GM12878 (cell line): ENCODE data around the gene CNTNAP2. TPM values are rescaled to one million over a fixed set of nuclear protein-coding genes. Genes with fewer than 3 reads are reported as not detected.

Experiments used
- ATAC-seq: fragments of 200-7000 bp; cut with Tn5 transposase; 3 replicates; pipeline ENCODE4 v1.9.1; 2020; ENCODE audit warnings: mild to moderate bottlenecking, moderate library complexity
- BruUV-seq: library from RNA; stranded (reverse); fragments of 400-500 nt; replicated peaks from 2 replicates; lab custom pipeline; 2021; lab: Mats Ljungman, UMichigan
- CTCF ChIA-PET: fragments of 300-600 bp; sonication (Branson Sonifier 250); formaldehyde crosslinking; extraction: SDS; loops from one replicate; lab custom pipeline; 2021; ENCODE audit warnings: inconsistent platforms; lab: Yijun Ruan, JAX
- POLR2A ChIA-PET: fragments of 350-600 bp; formaldehyde crosslinking; extraction: SDS; loops from one replicate; lab custom pipeline; 2021; ENCODE audit warnings: inconsistent platforms; lab: Charles Lee
- RAD21 ChIA-PET: fragments of 300-600 bp; sonication (Branson Sonifier 250); formaldehyde crosslinking; loops from one replicate; lab custom pipeline; 2023; ENCODE audit warnings: antibody characterized with exemption; ENCODE audit not compliant: unreplicated experiment; lab: Charles Lee
- SMC1A ChIA-PET: fragments of 300-600 bp; sonication (Branson Sonifier 250); formaldehyde crosslinking; loops from one replicate; lab custom pipeline; 2023; ENCODE audit not compliant: unreplicated experiment, uncharacterized antibody; lab: Charles Lee
- DNase-seq: peaks from one replicate; pipeline ENCODE4 v3.0.0-alpha.2; 2011; ENCODE audit warnings: low read depth, low spot score
- FAIRE-seq: peaks from 3 replicates; lab custom pipeline; 2011; peaks lifted over from hg19 to GRCh38; lab: Jason Lieb, UNC
- H2AFZ ChIP-seq: 2 replicates; pipeline ENCODE4 v1.6.0; 2011; ENCODE audit warnings: low read depth, low read length, control low read depth; ENCODE audit not compliant: control insufficient read depth
- H3K27ac ChIP-seq: 2 replicates; pipeline ENCODE4 v1.5.1; 2011; ENCODE audit warnings: control low read depth; ENCODE audit not compliant: control insufficient read depth, insufficient read depth
- H3K27me3 ChIP-seq, 2 experiments: replicated peaks in 1 of 2; 2 replicates each; pipeline versions ENCODE4 v1.6.0 to v1.6.1; 2011; ENCODE audit warnings: low read length in 1 of 2; ENCODE audit not compliant: control insufficient read depth in 2 of 2, insufficient read depth in 2 of 2
- H3K36me3 ChIP-seq, 2 experiments: 2 replicates each; pipeline ENCODE4 v1.5.1; 2011; ENCODE audit warnings: low read length in 1 of 2; ENCODE audit not compliant: control insufficient read depth in 2 of 2, insufficient read depth in 2 of 2
- H3K4me1 ChIP-seq: 2 replicates; pipeline ENCODE4 v1.6.1; 2011; ENCODE audit warnings: mild to moderate bottlenecking, low read length, moderate library complexity, mixed read lengths; ENCODE audit not compliant: control insufficient read depth, insufficient read depth
- H3K4me2 ChIP-seq: 2 replicates; pipeline ENCODE4 v1.6.0; 2011; ENCODE audit warnings: control low read depth; ENCODE audit not compliant: control insufficient read depth, insufficient read depth
- H3K4me3 ChIP-seq: fragments of 200-600 bp; sonication (generic); 2 replicates; pipeline ENCODE4 v1.5.1; 2016
- H3K79me2 ChIP-seq: 2 replicates; pipeline ENCODE4 v1.6.0; 2011; ENCODE audit warnings: low read length; ENCODE audit not compliant: control insufficient read depth, insufficient read depth
- H3K9ac ChIP-seq: 2 replicates; pipeline ENCODE4 v1.8.0; 2011; ENCODE audit warnings: low read length, control low read depth, mixed read lengths; ENCODE audit not compliant: control insufficient read depth, insufficient read depth
- H3K9me3 ChIP-seq: replicated peaks from 3 replicates; pipeline ENCODE4 v1.5.1; 2011; ENCODE audit warnings: mild to moderate bottlenecking, low read length; ENCODE audit not compliant: control insufficient read depth, insufficient read depth
- H4K20me1 ChIP-seq: 2 replicates; pipeline ENCODE4 v1.6.0; 2011; ENCODE audit not compliant: control insufficient read depth, insufficient read depth
- CHD4 ChIP-seq: fragments of 200-600 bp; sonication (generic); IDR thresholded peaks from 2 replicates; pipeline ENCODE4 v1.6.1; 2016; ENCODE audit warnings: mild to moderate bottlenecking
- IKZF1 ChIP-seq: fragments of 450-650 bp; conservative IDR thresholded peaks from 2 replicates; pipeline ENCODE4 v1.6.1; 2017; ENCODE audit warnings: antibody characterized with exemption, mild to moderate bottlenecking
- IKZF2 ChIP-seq, 2 experiments: fragments of 450-650 bp; IDR thresholded peaks; 2 replicates each; pipeline ENCODE4 v1.6.1; 2017; ENCODE audit warnings: mild to moderate bottlenecking in 2 of 2, moderate library complexity in 2 of 2
- NFYB ChIP-seq: IDR thresholded peaks from 2 replicates; pipeline ENCODE4 v1.6.1; 2011; ENCODE audit warnings: low read depth, mild to moderate bottlenecking, low read length, improper control_type of control experiment, moderate library complexity; ENCODE audit not compliant: insufficient read depth
- POLR2AphosphoS2 ChIP-seq: IDR thresholded peaks from 2 replicates; pipeline ENCODE4 v1.6.1; 2011; ENCODE audit warnings: low read depth, mild to moderate bottlenecking, low read length, improper control_type of control experiment, moderate library complexity
- POLR2AphosphoS5 ChIP-seq: IDR thresholded peaks from 2 replicates; pipeline ENCODE4 v1.6.1; 2011; ENCODE audit warnings: mild to moderate bottlenecking, low read length, inconsistent platforms
- SIX5 ChIP-seq: IDR thresholded peaks from 2 replicates; pipeline ENCODE4 v1.6.1; 2011; ENCODE audit warnings: mild to moderate bottlenecking, low read depth, low read length, moderate library complexity; ENCODE audit not compliant: severe bottlenecking
- SPI1 ChIP-seq: IDR thresholded peaks from 2 replicates; pipeline ENCODE4 v1.6.1; 2011; ENCODE audit warnings: low read depth, mild to moderate bottlenecking, low read length, moderate library complexity, borderline replicate concordance; ENCODE audit not compliant: insufficient read depth
- SUPT20H ChIP-seq: IDR thresholded peaks from 2 replicates; pipeline ENCODE4 v1.6.1; 2011; ENCODE audit warnings: low read depth, mild to moderate bottlenecking, low read length, moderate library complexity, borderline replicate concordance; ENCODE audit not compliant: control insufficient read depth
- ZNF274 ChIP-seq: IDR thresholded peaks from one replicate; pipeline ENCODE4 v1.8.0; 2011; ENCODE audit not compliant: insufficient read length, insufficient read depth
- WGBS: methylation state at CpG from one replicate; pipeline ENCODE4 v1.1.6; 2016; ENCODE audit warnings: low lambda C conversion rate; ENCODE audit not compliant: insufficient replicate concordance, insufficient coverage; ENCODE audit errors: missing lambda C conversion rate; 5-methylcytosine and 5-hydroxymethylcytosine counted together
- in situ Hi-C: fragments of 300-500 bp; cut with MboI; formaldehyde crosslinking; loops from 9 replicates; pipeline ENCODE4 v1.14.3; 2018; ENCODE audit warnings: mixed read lengths
- intact Hi-C: fragments of 100-400 bp; cut with micrococcal nuclease; formaldehyde crosslinking; loops from one replicate; pipeline ENCODE4 v1.14.2; 2022; ENCODE audit not compliant: unreplicated experiment
- polyA plus RNA-seq, 11 experiments: library from polyadenylated mRNA; depleted of rRNA in 4 of 11; unstranded in 6 of 11; stranded (reverse) in 5 of 11; fragments of >200 nt; fragmentation: Nextera tagmentation in 4 of 11; fragmentation: Illumina TruSeq in 1 of 11; extraction: Ambion mirVana in 4 of 11; extraction: Trizol in 1 of 11; gene quantifications; 1 replicate in 1 of 11; 2 replicates in 10 of 11; pipeline versions ENCODE4 v1.2.1 to v1.2.3, GENCODE V29; 2011 to 2016; ENCODE audit warnings: inconsistent platforms in 2 of 11, missing spikeins in 2 of 11, low read depth in 1 of 11
- total RNA-seq, 4 experiments: library from RNA; depleted of rRNA in 3 of 4; stranded (reverse); fragments of >200 nt in 3 of 4; fragmentation: Illumina TruSeq in 1 of 4; extraction: Trizol in 1 of 4; gene quantifications; 2 replicates each; pipeline versions ENCODE4 v1.2.1 to v1.2.3, GENCODE V29; 2013 to 2021
- TF ChIP-seq, protein P1 (sequence below): IDR thresholded peaks from 2 replicates; pipeline ENCODE4 v1.6.1; 2011; ENCODE audit warnings: low read depth, low read length, improper control_type of control experiment, borderline replicate concordance

Gene CNTNAP2
- total and polyA plus RNA-seq, 10 of the 15 experiments (the other 5 are each of a cell fraction or from before 2014, with no cell fraction given) = 0.03 to 0.08 (median 0.03) TPM; not detected in 7

- BruUV-seq = no TSS peak
- ATAC-seq = no peak
- TF ChIP-seq IKZF2 (IDR thresholded peaks at IDR 0.05) = no peak
- TF ChIP-seq SUPT20H = no peak
- TF ChIP-seq, protein P1, sequence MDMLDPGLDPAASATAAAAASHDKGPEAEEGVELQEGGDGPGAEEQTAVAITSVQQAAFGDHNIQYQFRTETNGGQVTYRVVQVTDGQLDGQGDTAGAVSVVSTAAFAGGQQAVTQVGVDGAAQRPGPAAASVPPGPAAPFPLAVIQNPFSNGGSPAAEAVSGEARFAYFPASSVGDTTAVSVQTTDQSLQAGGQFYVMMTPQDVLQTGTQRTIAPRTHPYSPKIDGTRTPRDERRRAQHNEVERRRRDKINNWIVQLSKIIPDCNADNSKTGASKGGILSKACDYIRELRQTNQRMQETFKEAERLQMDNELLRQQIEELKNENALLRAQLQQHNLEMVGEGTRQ = no peak
- TF ChIP-seq SPI1 = no peak
- TF ChIP-seq CHD4 = no peak
- TF ChIP-seq SIX5 = no peak
- TF ChIP-seq ZNF274 = no peak
- POLR2A ChIA-PET = no interaction called here
- DNase-seq = no peak
- no peaks in the 10 kb centered on the region for H3K36me3 ChIP-seq
- no peak overlapping the region for H3K27ac ChIP-seq
- H3K9me3 ChIP-seq = no peaks in the 10 kb centered on the region
- in situ Hi-C loops (no loop called here), intact Hi-C loops (no loop called here)
- no peak for FAIRE-seq
- CTCF ChIA-PET = no interaction called here
- H3K4me1 ChIP-seq = no peaks in the 10 kb centered on the region
- no peak overlapping the region for H3K4me2 ChIP-seq
- H2AFZ ChIP-seq = no peak overlapping the region
- H3K4me3 ChIP-seq = no peak overlapping the region
- no peaks in the 10 kb centered on the region for H3K79me2 ChIP-seq
- no peaks in the 10 kb centered on the region for H3K27me3 ChIP-seq
- SMC1A ChIA-PET = no interaction called here
- WGBS = 38% methylated on average over 2 of the region's 2 CpGs
- no peak overlapping the region for H3K9ac ChIP-seq
- H4K20me1 ChIP-seq = no peaks in the 10 kb centered on the region
- RAD21 ChIA-PET = no interaction called here
Measured at GRCh38 chr7:146206270-146206669, 89.7 kb downstream of the CNTNAP2 start.

DNA sequence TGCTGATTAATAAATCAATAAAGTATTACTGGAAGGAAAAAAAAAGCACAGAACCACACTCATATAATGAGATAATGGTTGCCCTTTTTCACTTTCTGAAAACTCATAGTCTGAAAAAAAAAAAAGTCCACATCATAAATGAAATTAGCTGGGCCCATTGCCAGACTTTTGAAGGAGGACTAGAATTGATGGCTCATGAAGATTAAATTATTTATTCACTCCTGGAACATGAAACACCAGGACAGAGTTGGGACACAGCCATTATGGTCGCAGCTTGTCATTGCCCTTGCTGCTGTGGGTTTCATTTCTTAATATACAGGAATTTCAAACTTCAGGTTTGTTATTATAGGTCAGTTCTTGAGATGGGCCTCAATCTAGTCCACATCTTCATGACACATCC is 91.9 kb downstream of the CNTNAP2 start:
- Histone ChIP-seq H3K4me3 (no peak overlapping the region), H3K9me3 (no peaks in the 10 kb centered on the region), H2AFZ (no peak overlapping the region), H3K4me1 (no peaks in the 10 kb centered on the region), H3K36me3 (no peaks in the 10 kb centered on the region), H3K9ac (no peak overlapping the region), H4K20me1 (no peaks in the 10 kb centered on the region), H3K79me2 (no peaks in the 10 kb centered on the region), H3K4me2 (no peak overlapping the region), H3K27me3 (no peaks in the 10 kb centered on the region), H3K27ac (no peak overlapping the region)
- 0% methylated on average over 1 of the region's 1 CpG for WGBS
- in situ Hi-C loops = no loop called here
- ChIA-PET POLR2A (no interaction called here), RAD21 (no interaction called here), SMC1A (no interaction called here), CTCF (no interaction called here)
- intact Hi-C loops = no loop called here
- no TSS peak for BruUV-seq
- no peak for FAIRE-seq
- no peak for ATAC-seq
- no peak for TF ChIP-seq POLR2AphosphoS5
- no peak for TF ChIP-seq POLR2AphosphoS2
- no peak for TF ChIP-seq IKZF1
- TF ChIP-seq NFYB = no peak
- no peak for DNase-seq
